Ovary (tissue), 3 donors: ENCODE data around the gene FANCI.

ENCODE experiments used
- CTCF ChIP-seq, 3 donors: fragments of 450-650 bp in 2 of 3; fragments of 200-600 bp in 1 of 3; IDR thresholded peaks; one replicate each; pipeline versions ENCODE4 v1.5.1 to v1.8.0; 2016 to 2022; ENCODE audit warnings: antibody characterized with exemption in 3 of 3, mild to moderate bottlenecking in 1 of 3
- POLR2A ChIP-seq: fragments of 450-650 bp; IDR thresholded peaks from one replicate; pipeline ENCODE4 v1.6.1; 2017; ENCODE audit warnings: antibody characterized with exemption, mild to moderate bottlenecking, moderate library complexity
- donor health status: DM: no; HTN: no; CAD: no.

DNA sequence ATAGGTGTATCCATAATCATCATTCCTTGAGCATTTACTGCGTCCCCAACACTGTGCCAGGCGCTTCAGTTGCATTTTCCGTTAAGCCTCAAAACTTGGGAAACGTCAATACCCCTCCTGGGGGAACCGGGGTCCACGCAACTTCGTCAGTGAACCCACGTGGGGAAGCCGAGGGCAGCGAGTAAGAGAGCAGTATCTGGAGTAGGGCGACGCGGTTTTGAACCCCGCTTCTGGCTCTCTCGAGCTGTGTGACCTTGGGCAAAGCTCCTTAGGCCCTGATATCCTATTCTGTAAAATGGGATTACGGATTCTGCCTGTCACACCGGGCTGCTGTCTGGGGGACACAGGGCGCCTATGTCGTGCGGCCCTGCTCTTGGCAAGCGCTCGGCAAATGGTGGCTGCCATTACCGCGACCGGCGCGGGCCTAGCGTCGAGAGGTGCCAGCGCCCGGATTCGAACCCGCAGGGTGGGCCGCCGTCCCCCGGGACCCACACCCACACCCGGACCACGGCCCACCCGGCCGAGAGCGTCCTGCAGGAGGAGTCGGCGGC lies 90.3 kb downstream of the FANCI start:
- TF ChIP-seq POLR2A (no peak), CTCF (IDR thresholded peaks at IDR 0.05) (no peak)
